ENCODE measurements around the gene SH3BGRL2. TPM values are rescaled to one million over a fixed set of nuclear protein-coding genes. Genes with fewer than 3 reads are reported as not detected.

Gene SH3BGRL2
- polyA plus RNA-seq, 1 donor: 42.7 TPM

GRCh38 chr6:79710127-79710526, 79.0 kb downstream of the SH3BGRL2 start:
- no peaks in the 10 kb centered on the region for H3K36me3 ChIP-seq (ENCODE audit: control insufficient read depth, insufficient read depth, low read length)
- no peak overlapping the region for H3K4me3 ChIP-seq (ENCODE audit: low read length)
- H3K9me3 ChIP-seq (ENCODE audit: control insufficient read depth, low read depth, low read length): no peaks in the 10 kb centered on the region
- no peak overlapping the region for H3K27ac ChIP-seq (ENCODE audit: low read length)
- H3K4me1 ChIP-seq (ENCODE audit: control insufficient read depth, insufficient read depth, low read length): no peaks in the 10 kb centered on the region
- 60% methylated on average over 1 of the region's 3 CpGs for WGBS (ENCODE audit: insufficient coverage, low lambda C conversion rate)
- DNase-seq: peak in 1 of 2 donors; percentile 20
- no peaks in the 10 kb centered on the region for H3K27me3 ChIP-seq (ENCODE audit: control insufficient read depth, insufficient read depth, low read length)

GRCh38 chr6:79711167-79711566, 80.0 kb downstream of the SH3BGRL2 start:
- Histone ChIP-seq H3K9me3 (ENCODE audit: control insufficient read depth, low read depth, low read length) (no peaks in the 10 kb centered on the region), H3K27ac (ENCODE audit: low read length) (no peak overlapping the region), H3K27me3 (ENCODE audit: control insufficient read depth, insufficient read depth, low read length) (no peaks in the 10 kb centered on the region), H3K36me3 (ENCODE audit: control insufficient read depth, insufficient read depth, low read length) (no peaks in the 10 kb centered on the region), H3K4me1 (ENCODE audit: control insufficient read depth, insufficient read depth, low read length) (no peaks in the 10 kb centered on the region), H3K4me3 (ENCODE audit: low read length) (no peak overlapping the region)
- no CpG with 5 or more reads among the region's 4 CpGs for WGBS (ENCODE audit: insufficient coverage, low lambda C conversion rate)
- no peak for DNase-seq

- no peak for DNase-seq
- no peaks in the 10 kb centered on the region for H3K4me1 ChIP-seq (ENCODE audit: control insufficient read depth, insufficient read depth, low read length)
- H3K4me3 ChIP-seq (ENCODE audit: low read length): no peak overlapping the region
- no peaks in the 10 kb centered on the region for H3K36me3 ChIP-seq (ENCODE audit: control insufficient read depth, insufficient read depth, low read length)
- H3K27me3 ChIP-seq (ENCODE audit: control insufficient read depth, insufficient read depth, low read length): no peaks in the 10 kb centered on the region
- WGBS (ENCODE audit: insufficient coverage, low lambda C conversion rate): 75% methylated on average over 1 of the region's 2 CpGs
- H3K9me3 ChIP-seq (ENCODE audit: control insufficient read depth, low read depth, low read length): no peaks in the 10 kb centered on the region
- H3K27ac ChIP-seq (ENCODE audit: low read length): no peak overlapping the region
Measured at GRCh38 chr6:79712144-79712543, 81.0 kb downstream of the SH3BGRL2 start.

GRCh38 chr6:79712616-79713135, 81.5 kb downstream of the SH3BGRL2 start:
- H3K4me1 ChIP-seq (ENCODE audit: control insufficient read depth, insufficient read depth, low read length): no peaks in the 10 kb centered on the region

GRCh38 chr6:79713701-79714322, 82.7 kb downstream of the SH3BGRL2 start:
- Histone ChIP-seq H3K4me1 (ENCODE audit: control insufficient read depth, insufficient read depth, low read length) (no peaks in the 10 kb centered on the region), H3K4me3 (ENCODE audit: low read length) (no peak overlapping the region), H3K27ac (ENCODE audit: low read length) (no peak overlapping the region), H3K27me3 (ENCODE audit: control insufficient read depth, insufficient read depth, low read length) (no peaks in the 10 kb centered on the region), H3K36me3 (ENCODE audit: control insufficient read depth, insufficient read depth, low read length) (no peaks in the 10 kb centered on the region), H3K9me3 (ENCODE audit: control insufficient read depth, low read depth, low read length) (no peaks in the 10 kb centered on the region)
- peak; percentile 27 to 28 for DNase-seq
- no CpG with 5 or more reads among the region's 5 CpGs for WGBS (ENCODE audit: insufficient coverage, low lambda C conversion rate)

More at GRCh38 chr6:79712616-79713135, 81.5 kb downstream of the SH3BGRL2 start:
- no peak overlapping the region for H3K4me3 ChIP-seq (ENCODE audit: low read length)
- 100% methylated on average over 1 of the region's 9 CpGs for WGBS (ENCODE audit: insufficient coverage, low lambda C conversion rate)
- no peak overlapping the region for H3K27ac ChIP-seq (ENCODE audit: low read length)
- H3K27me3 ChIP-seq (ENCODE audit: control insufficient read depth, insufficient read depth, low read length): no peaks in the 10 kb centered on the region
- no peaks in the 10 kb centered on the region for H3K9me3 ChIP-seq (ENCODE audit: control insufficient read depth, low read depth, low read length)
- no peak for DNase-seq
- H3K36me3 ChIP-seq (ENCODE audit: control insufficient read depth, insufficient read depth, low read length): no peaks in the 10 kb centered on the region

GRCh38 chr6:79717989-79718388, 86.9 kb downstream of the SH3BGRL2 start:
- no peak overlapping the region for H3K27ac ChIP-seq (ENCODE audit: low read length)
- no peaks in the 10 kb centered on the region for H3K27me3 ChIP-seq (ENCODE audit: control insufficient read depth, insufficient read depth, low read length)
- H3K4me1 ChIP-seq (ENCODE audit: control insufficient read depth, insufficient read depth, low read length): no peaks in the 10 kb centered on the region
- no peaks in the 10 kb centered on the region for H3K9me3 ChIP-seq (ENCODE audit: control insufficient read depth, low read depth, low read length)
- WGBS (ENCODE audit: insufficient coverage, low lambda C conversion rate): no CpG with 5 or more reads among the region's 2 CpGs
- no peak overlapping the region for H3K4me3 ChIP-seq (ENCODE audit: low read length)
- DNase-seq: no peak
- no peaks in the 10 kb centered on the region for H3K36me3 ChIP-seq (ENCODE audit: control insufficient read depth, insufficient read depth, low read length)

- 100% methylated on average over 1 of the region's 8 CpGs for WGBS (ENCODE audit: insufficient coverage, low lambda C conversion rate)
- Histone ChIP-seq H3K4me3 (ENCODE audit: low read length) (no peak overlapping the region), H3K27ac (ENCODE audit: low read length) (no peak overlapping the region), H3K27me3 (ENCODE audit: control insufficient read depth, insufficient read depth, low read length) (no peaks in the 10 kb centered on the region), H3K36me3 (ENCODE audit: control insufficient read depth, insufficient read depth, low read length) (no peaks in the 10 kb centered on the region), H3K9me3 (ENCODE audit: control insufficient read depth, low read depth, low read length) (no peaks in the 10 kb centered on the region), H3K4me1 (ENCODE audit: control insufficient read depth, insufficient read depth, low read length) (no peaks in the 10 kb centered on the region)
- no peak for DNase-seq
Measured at GRCh38 chr6:79718509-79719247, 87.5 kb downstream of the SH3BGRL2 start.

- H3K4me1 ChIP-seq (ENCODE audit: control insufficient read depth, insufficient read depth, low read length): no peaks in the 10 kb centered on the region
- no peak overlapping the region for H3K27ac ChIP-seq (ENCODE audit: low read length)
- H3K27me3 ChIP-seq (ENCODE audit: control insufficient read depth, insufficient read depth, low read length): no peaks in the 10 kb centered on the region
- H3K36me3 ChIP-seq (ENCODE audit: control insufficient read depth, insufficient read depth, low read length): no peaks in the 10 kb centered on the region
- DNase-seq: no peak
- WGBS (ENCODE audit: insufficient coverage, low lambda C conversion rate): no CpG with 5 or more reads among the region's 6 CpGs
- H3K4me3 ChIP-seq (ENCODE audit: low read length): no peak overlapping the region
- no peaks in the 10 kb centered on the region for H3K9me3 ChIP-seq (ENCODE audit: control insufficient read depth, low read depth, low read length)
Measured at GRCh38 chr6:79719248-79719960, 88.3 kb downstream of the SH3BGRL2 start.

- Histone ChIP-seq H3K36me3 (ENCODE audit: control insufficient read depth, insufficient read depth, low read length) (no peaks in the 10 kb centered on the region), H3K4me3 (ENCODE audit: low read length) (no peak overlapping the region), H3K27me3 (ENCODE audit: control insufficient read depth, insufficient read depth, low read length) (no peaks in the 10 kb centered on the region), H3K27ac (ENCODE audit: low read length) (no peak overlapping the region), H3K9me3 (ENCODE audit: control insufficient read depth, low read depth, low read length) (no peaks in the 10 kb centered on the region), H3K4me1 (ENCODE audit: control insufficient read depth, insufficient read depth, low read length) (no peaks in the 10 kb centered on the region)
- DNase-seq: no peak
- no CpG with 5 or more reads among the region's 2 CpGs for WGBS (ENCODE audit: insufficient coverage, low lambda C conversion rate)
Measured at GRCh38 chr6:79724816-79725215, 93.7 kb downstream of the SH3BGRL2 start.

- Histone ChIP-seq H3K4me3 (ENCODE audit: low read length) (no peak overlapping the region), H3K27ac (ENCODE audit: low read length) (no peak overlapping the region), H3K27me3 (ENCODE audit: control insufficient read depth, insufficient read depth, low read length) (no peaks in the 10 kb centered on the region), H3K9me3 (ENCODE audit: control insufficient read depth, low read depth, low read length) (no peaks in the 10 kb centered on the region), H3K36me3 (ENCODE audit: control insufficient read depth, insufficient read depth, low read length) (no peaks in the 10 kb centered on the region), H3K4me1 (ENCODE audit: control insufficient read depth, insufficient read depth, low read length) (no peaks in the 10 kb centered on the region)
- whole genome bisulfite sequencing (ENCODE audit: insufficient coverage, low lambda C conversion rate): 100% methylated on average over 2 of the region's 4 CpGs
- no peak for DNase-seq
Measured at GRCh38 chr6:79731471-79731870, 100.3 kb downstream of the SH3BGRL2 start.
